ENCODE results near the gene ST3GAL2.
"Not testable (repeated sequence)": the region's sequence is repeated elsewhere in the genome, so short reads cannot be mapped to it uniquely, and the experiment has no call there.

Gene ST3GAL2

GRCh38 chr16:70364399-70364798, 74.5 kb downstream of the ST3GAL2 start:
- Histone ChIP-seq H3K36me3 (ENCODE audit: insufficient read depth, low read length) (peaks cover 12% of the 10 kb centered on the region), H3K9me3 (ENCODE audit: control insufficient read depth, insufficient read depth, low read length) (no peaks in the 10 kb centered on the region), H3K9ac (ENCODE audit: low read depth, low read length) (no peak overlapping the region), H3K4me1 (ENCODE audit: insufficient read depth, low read length) (no peaks in the 10 kb centered on the region)

GRCh38 chr16:70359552-70359951, 79.3 kb downstream of the ST3GAL2 start:
- H3K9ac ChIP-seq (ENCODE audit: low read depth, low read length): no peak overlapping the region
- no peaks in the 10 kb centered on the region for H3K4me1 ChIP-seq (ENCODE audit: insufficient read depth, low read length)
- H3K9me3 ChIP-seq (ENCODE audit: control insufficient read depth, insufficient read depth, low read length): no peaks in the 10 kb centered on the region
- peaks cover 13% of the 10 kb centered on the region for H3K36me3 ChIP-seq (ENCODE audit: insufficient read depth, low read length)

GRCh38 chr16:70349783-70350182, 89.1 kb downstream of the ST3GAL2 start:
- Histone ChIP-seq H3K9me3 (ENCODE audit: control insufficient read depth, insufficient read depth, low read length) (no peaks in the 10 kb centered on the region), H3K36me3 (ENCODE audit: insufficient read depth, low read length) (peaks cover 12% of the 10 kb centered on the region), H3K4me1 (ENCODE audit: insufficient read depth, low read length) (no peaks in the 10 kb centered on the region), H3K9ac (ENCODE audit: low read depth, low read length) (no peak overlapping the region)

- H3K9ac ChIP-seq (ENCODE audit: low read depth, low read length): no peak overlapping the region; the same call in 1 of the 2 replicates
- H3K9me3 ChIP-seq (ENCODE audit: control insufficient read depth, insufficient read depth, low read length): no peaks in the 10 kb centered on the region
- H3K4me1 ChIP-seq (ENCODE audit: insufficient read depth, low read length): no peaks in the 10 kb centered on the region
- H3K36me3 ChIP-seq (ENCODE audit: insufficient read depth, low read length): peaks cover 12% of the 10 kb centered on the region
Measured at GRCh38 chr16:70348991-70349390, 89.9 kb downstream of the ST3GAL2 start.

GRCh38 chr16:70345840-70346239, 93.1 kb downstream of the ST3GAL2 start:
- H3K9me3 ChIP-seq (ENCODE audit: control insufficient read depth, insufficient read depth, low read length): no peaks in the 10 kb centered on the region
- peaks cover 6% of the 10 kb centered on the region; the same call in 1 of the 2 replicates for H3K4me1 ChIP-seq (ENCODE audit: insufficient read depth, low read length)
- H3K36me3 ChIP-seq (ENCODE audit: insufficient read depth, low read length): peaks cover 12% of the 10 kb centered on the region
- peak overlapping the region; percentile 90; the same call in 1 of the 2 replicates for H3K9ac ChIP-seq (ENCODE audit: low read depth, low read length)

- Histone ChIP-seq H3K9ac (ENCODE audit: low read depth, low read length) (no peak overlapping the region), H3K4me1 (ENCODE audit: insufficient read depth, low read length) (peaks cover 6% of the 10 kb centered on the region; the same call in 1 of the 2 replicates), H3K9me3 (ENCODE audit: control insufficient read depth, insufficient read depth, low read length) (no peaks in the 10 kb centered on the region), H3K36me3 (ENCODE audit: insufficient read depth, low read length) (no peaks in the 10 kb centered on the region)
Measured at GRCh38 chr16:70342016-70342415, 96.9 kb downstream of the ST3GAL2 start.

GRCh38 chr16:70341600-70341999, 97.3 kb downstream of the ST3GAL2 start:
- Histone ChIP-seq H3K36me3 (ENCODE audit: insufficient read depth, low read length) (no peaks in the 10 kb centered on the region; the same call in 1 of the 2 replicates), H3K9me3 (ENCODE audit: control insufficient read depth, insufficient read depth, low read length) (no peaks in the 10 kb centered on the region), H3K4me1 (ENCODE audit: insufficient read depth, low read length) (peaks cover 6% of the 10 kb centered on the region; the same call in 1 of the 2 replicates), H3K9ac (ENCODE audit: low read depth, low read length) (no peak overlapping the region)

- peaks cover 6% of the 10 kb centered on the region; the same call in 1 of the 2 replicates for H3K4me1 ChIP-seq (ENCODE audit: insufficient read depth, low read length)
- H3K36me3 ChIP-seq (ENCODE audit: insufficient read depth, low read length): peaks cover 8% of the 10 kb centered on the region
- no peaks in the 10 kb centered on the region for H3K9me3 ChIP-seq (ENCODE audit: control insufficient read depth, insufficient read depth, low read length)
- H3K9ac ChIP-seq (ENCODE audit: low read depth, low read length): no peak overlapping the region
Measured at GRCh38 chr16:70337814-70338213, 101.1 kb downstream of the ST3GAL2 start.

- H3K36me3 ChIP-seq (ENCODE audit: insufficient read depth, low read length): peaks cover 10% of the 10 kb centered on the region
- H3K9me3 ChIP-seq (ENCODE audit: control insufficient read depth, insufficient read depth, low read length); H3K4me1 ChIP-seq (ENCODE audit: insufficient read depth, low read length); H3K9ac ChIP-seq (ENCODE audit: low read depth, low read length): not testable (repeated sequence)
Measured at GRCh38 chr16:70332728-70333127, 106.2 kb downstream of the ST3GAL2 start.

- Histone ChIP-seq H3K9me3 (ENCODE audit: control insufficient read depth, insufficient read depth, low read length) (no peaks in the 10 kb centered on the region), H3K36me3 (ENCODE audit: insufficient read depth, low read length) (peaks cover 10% of the 10 kb centered on the region), H3K4me1 (ENCODE audit: insufficient read depth, low read length) (no peaks in the 10 kb centered on the region), H3K9ac (ENCODE audit: low read depth, low read length) (no peak overlapping the region)
Measured at GRCh38 chr16:70331588-70332358, 107.1 kb downstream of the ST3GAL2 start.

- peaks cover 10% of the 10 kb centered on the region for H3K36me3 ChIP-seq (ENCODE audit: insufficient read depth, low read length)
- no peak overlapping the region for H3K9ac ChIP-seq (ENCODE audit: low read depth, low read length)
- no peaks in the 10 kb centered on the region for H3K4me1 ChIP-seq (ENCODE audit: insufficient read depth, low read length)
- H3K9me3 ChIP-seq (ENCODE audit: control insufficient read depth, insufficient read depth, low read length): no peaks in the 10 kb centered on the region
Measured at GRCh38 chr16:70331091-70331490, 107.8 kb downstream of the ST3GAL2 start.
